ENCODE measurements around the gene PITX1.
"Not testable (repeated sequence)": the region's sequence is repeated elsewhere in the genome, so short reads cannot be mapped to it uniquely, and the experiment has no call there.

- TF ChIP-seq CTCF, POLR2A (IDR thresholded peaks at IDR 0.05): not testable (repeated sequence)
Observed at GRCh38 chr5:134990183-134990582, 43.8 kb downstream of the PITX1 start.
